NCI-H2196 treated with DMSO at 0.1 percent for 48 hours (cell line): Measurements from ENCODE around the gene ATP11C.

Experiments used
- DNase-seq: peaks from one replicate; lab custom pipeline; 2025; ENCODE audit not compliant: unreplicated experiment; lab: John Stamatoyannopoulos, UW

ATP11C gene

DNA sequence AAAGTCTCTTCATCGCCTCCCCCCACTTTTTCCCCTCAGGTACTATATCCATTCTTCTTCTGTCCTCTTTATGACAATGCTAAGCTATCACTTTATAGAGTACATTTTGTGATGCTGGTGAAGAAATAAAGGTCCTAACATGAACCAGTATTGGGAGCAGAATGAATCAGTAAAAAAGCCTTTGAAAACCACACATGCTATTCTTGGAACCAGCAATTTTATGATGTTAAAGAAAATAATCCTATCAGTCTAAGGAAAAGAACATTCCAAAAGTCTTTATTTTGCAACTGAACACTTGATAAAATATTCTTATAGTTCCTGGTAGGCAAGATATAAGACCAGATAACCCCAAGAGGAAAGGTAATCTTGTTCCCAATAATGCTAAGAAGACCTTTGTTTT, 117.1 kb downstream of the ATP11C start:
- DNase-seq, result no peak

GRCh38 chrX:139811942-139812629, 120.8 kb downstream of the ATP11C start:
- DNase-seq, result no peak

DNA sequence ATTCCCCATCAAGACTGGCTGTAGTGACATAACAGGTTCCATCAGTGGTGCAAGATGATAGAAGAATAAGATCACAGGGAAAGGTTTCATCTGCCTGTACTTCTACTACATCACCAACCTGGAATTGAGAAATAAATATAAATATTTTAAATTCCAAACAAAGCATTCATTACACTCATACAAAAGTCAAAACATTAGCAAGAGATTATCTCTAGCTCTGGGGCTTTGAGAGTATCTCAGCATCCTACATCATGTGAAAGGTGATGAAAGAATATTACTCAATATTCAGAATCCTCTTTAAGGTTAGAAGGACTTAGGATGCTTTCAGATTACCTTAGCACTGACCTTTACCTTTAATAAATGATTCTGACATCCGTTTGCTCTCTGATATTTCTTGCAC, 128.4 kb downstream of the ATP11C start:
- no peak for DNase-seq

GRCh38 chrX:139803224-139803623, 129.6 kb downstream of the ATP11C start:
- no peak for DNase-seq

DNA sequence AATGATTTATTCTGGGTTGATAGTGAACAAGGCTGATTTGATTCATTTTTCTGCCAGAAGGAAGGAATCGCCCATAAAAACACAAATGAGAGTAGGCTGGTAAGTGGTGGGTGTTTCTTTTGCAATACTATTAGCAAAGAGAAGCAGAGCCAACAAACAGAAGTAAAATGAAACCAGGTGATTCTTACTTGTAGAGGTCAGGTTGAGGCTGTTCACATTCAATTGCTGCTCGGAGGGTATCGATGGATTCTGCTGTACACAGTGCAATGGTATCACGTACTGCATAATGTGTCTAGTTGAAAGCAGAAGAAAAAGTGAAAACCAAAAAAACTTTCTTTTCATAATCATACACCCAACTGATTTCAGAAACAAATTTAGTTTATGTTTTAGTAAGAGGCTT, 130.8 kb downstream of the ATP11C start:
- no peak for DNase-seq

GRCh38 chrX:139801397-139801813, 131.4 kb downstream of the ATP11C start:
- DNase-seq, result no peak

GRCh38 chrX:139798701-139799100, 134.2 kb downstream of the ATP11C start:
- no peak for DNase-seq

GRCh38 chrX:139795196-139795595, 137.7 kb downstream of the ATP11C start:
- DNase-seq, result no peak

DNA sequence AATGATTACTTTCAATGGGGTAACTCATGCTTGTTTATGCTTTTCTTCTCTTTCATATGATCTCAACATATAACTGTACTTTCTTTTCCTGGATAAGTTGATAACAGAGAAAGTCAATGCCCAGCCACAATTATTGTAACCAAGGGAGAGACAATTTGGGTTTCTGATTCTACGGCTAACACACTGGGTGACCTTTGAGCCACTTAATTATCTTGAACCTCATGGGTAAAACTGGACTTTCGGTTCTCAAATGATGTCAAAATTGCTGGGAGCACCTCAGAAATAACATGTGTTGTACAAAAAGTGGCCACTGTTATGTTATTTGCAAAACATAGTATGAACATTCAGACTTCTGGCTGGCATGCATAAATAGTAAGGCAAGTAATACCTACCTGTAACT, 145.3 kb downstream of the ATP11C start:
- no peak for DNase-seq

GRCh38 chrX:139784807-139785206, 148.0 kb downstream of the ATP11C start:
- no peak for DNase-seq

DNA sequence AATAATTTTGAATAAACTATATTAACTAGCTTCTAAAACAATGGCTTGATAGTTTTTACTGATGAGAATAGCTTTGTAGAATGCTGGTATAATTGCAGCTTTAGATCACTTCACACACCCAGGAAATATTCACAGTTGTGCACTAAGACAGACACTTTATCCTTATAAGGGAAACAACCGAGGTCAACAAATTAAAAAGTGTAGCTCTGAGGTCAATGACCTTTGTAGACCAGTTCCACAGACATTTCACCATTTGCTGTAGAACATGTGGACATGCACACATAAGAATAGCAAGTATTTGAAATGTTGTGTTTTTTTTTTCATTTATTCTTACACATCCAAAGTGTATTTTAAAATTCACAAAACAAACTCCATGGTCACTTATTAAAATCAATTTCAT, 148.9 kb downstream of the ATP11C start:
- DNase-seq, result no peak

GRCh38 chrX:139783030-139783429, 149.8 kb downstream of the ATP11C start:
- DNase-seq, result no peak

DNA sequence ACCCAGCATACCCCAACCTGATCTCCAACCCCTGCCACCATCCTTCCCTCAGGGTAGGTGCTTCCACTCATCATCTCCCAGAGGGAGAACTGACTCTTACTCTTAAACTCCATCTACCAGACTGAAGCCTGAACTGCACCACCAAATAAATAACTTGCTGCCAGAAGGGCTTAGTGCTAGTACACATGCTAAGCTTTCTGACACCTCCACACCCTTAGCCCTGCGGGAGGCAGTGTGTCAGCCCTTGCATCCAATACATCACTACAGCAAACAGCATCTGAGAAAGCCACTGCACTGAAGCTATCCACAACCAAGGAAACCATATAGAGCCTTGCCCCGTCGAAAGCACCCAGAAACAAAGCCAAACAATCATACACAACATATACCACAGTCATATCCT, 156.3 kb downstream of the ATP11C start:
- no peak for DNase-seq

DNA sequence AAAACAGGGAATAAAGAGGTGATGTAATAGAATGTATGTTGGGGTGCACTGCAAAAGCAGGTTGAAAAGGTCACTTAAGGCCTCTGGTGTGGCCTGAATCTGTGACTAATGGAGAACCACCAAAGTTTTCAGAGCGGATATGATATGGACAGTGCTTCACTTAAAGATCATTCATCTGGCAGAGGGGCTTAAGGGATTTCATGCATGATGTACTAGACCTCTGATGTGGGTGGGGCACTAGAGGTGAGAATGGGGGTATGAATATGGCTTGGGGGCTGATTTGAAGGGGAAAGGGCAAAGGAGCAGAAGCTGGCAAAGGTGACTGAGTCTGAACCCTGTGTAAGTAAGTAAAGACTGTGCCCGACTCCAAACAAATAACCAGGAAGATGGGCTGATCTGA, 162.5 kb downstream of the ATP11C start:
- no peak for DNase-seq

DNA sequence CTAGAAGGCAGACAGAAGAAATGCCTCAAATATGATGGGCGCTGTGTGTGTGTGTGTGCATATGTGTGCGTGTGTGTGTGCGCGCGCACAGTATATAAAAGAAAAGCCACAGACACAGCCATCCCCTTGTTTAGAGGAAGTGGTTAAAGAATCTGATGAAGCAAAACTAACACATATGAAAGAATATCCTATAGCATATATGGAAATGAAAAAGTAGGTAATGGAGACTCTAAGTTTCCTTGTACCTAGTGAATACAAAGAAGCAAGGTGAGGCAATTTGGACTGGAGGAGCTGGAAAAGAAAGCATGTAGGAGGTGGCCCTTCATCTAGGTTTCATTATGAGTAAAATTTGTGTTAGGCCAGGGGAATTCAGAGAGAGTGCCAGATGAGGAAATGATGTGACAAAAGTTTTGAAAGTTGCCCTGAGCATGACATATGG, 166.3 kb downstream of the ATP11C start:
- no peak for DNase-seq

DNA sequence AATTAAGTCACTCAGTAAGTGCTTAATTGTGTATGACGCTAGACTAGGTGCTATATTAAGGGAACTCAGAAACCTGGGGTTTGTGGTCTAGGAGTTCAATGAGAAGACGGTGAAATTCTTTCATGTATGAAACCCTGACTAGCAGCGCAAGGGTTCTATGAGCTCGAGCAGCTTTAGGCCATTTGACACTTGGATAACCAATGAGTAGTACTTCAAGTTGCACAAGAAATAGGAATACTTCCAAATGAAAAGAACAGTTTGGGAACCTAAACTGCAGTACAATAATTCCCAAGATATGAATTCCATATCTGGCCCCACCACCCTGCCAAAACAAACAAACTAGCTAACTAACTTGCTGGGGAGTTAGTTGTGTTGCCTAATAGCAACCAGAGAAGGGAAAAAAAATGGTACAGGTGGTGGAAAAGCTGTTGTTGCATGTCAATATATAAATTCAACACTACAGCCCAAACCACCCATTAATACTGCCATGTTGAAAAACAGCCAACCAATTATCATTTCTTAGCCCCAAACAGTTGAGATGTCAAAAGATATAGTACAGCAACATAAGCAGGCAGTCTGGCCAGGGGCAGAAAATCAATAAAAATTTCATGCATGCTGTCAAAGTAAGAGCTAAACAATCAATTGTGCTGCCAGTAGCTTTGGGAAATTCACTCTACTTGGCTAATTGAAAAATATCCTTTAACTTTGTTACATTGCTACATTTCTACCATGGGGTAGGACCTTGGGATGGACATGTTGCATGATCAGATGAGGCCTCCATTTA, 170.3 kb downstream of the ATP11C start:
- DNase-seq, result no peak

- DNase-seq, result no peak
These were observed 173.2 kb downstream of the ATP11C start for GRCh38 chrX:139759637-139760036.

- DNase-seq, result no peak
These were observed 174.0 kb downstream of the ATP11C start for GRCh38 chrX:139758809-139759208.

GRCh38 chrX:139758250-139758649, 174.6 kb downstream of the ATP11C start:
- no peak for DNase-seq

- DNase-seq, result no peak
These were observed 181.8 kb downstream of the ATP11C start for GRCh38 chrX:139751053-139751452.

DNA sequence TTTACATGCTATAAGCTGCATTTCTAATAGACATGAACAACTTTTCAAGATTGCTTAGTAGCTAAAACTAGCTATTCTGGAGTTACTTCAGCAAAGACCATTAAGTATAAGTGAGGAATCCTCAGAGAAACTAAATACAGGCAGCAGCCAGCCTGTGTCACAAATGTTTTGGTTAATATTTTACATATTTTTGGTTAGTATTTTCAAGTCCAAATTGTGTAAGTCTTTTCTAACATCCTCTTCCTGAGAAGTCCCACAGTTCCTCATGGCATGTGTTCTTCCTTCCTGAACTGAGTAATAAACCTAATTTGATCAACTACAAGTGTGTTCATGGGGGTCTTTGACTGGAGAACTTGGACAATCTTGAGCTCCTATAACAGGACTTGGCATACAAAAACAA, 182.5 kb downstream of the ATP11C start:
- no peak for DNase-seq

DNA sequence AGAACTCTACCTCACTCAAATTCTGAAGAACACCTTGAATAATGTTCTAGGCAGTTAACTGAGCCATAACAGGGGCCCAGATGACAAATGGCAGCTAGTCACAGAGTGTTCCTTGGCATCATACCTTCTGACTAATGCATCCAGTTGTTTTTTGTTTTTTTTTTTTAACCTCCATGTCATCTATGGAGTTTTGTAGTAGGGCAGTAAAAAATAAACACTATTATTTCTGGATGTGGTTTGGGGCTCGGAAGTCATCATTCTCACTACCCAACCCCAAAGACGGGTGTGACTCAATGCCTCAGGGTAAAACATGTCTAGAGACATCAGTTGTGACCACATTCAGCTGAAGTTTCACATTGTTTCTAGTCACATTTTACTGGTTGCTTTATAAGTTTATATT, 193.7 kb downstream of the ATP11C start:
- no peak for DNase-seq

DNA sequence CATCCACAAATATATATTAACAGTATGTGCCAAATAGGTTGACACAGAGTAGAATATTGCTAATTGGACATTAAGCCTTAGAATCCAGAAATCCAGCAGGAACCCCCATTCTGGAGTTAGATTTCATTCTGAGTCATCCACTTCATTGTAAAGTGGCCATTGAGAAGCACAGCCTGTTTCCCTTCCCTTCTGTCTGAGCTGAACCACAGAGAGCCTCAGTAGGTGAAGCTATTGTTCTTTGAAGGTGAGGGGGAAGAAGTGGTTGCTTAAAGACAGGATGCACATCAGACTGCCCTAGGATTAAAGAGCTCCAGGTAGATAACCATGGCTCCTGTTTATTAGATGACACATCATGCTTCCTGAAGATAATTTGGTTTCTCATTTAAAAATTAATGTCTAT, 194.3 kb downstream of the ATP11C start:
- DNase-seq, result no peak
